ENCODE measurements around the gene SLC35G6.

Gene SLC35G6

GRCh38 chr17:7486181-7486580 is 4.9 kb downstream of the SLC35G6 start:
- Histone ChIP-seq H3K36me3 (ENCODE audit: control insufficient read depth, low read length) (peaks cover 49% of the 10 kb centered on the region), H3K27me3 (ENCODE audit: control insufficient read depth, low read length) (no peaks in the 10 kb centered on the region), H3F3A (ENCODE audit: control insufficient read depth, insufficient read depth) (peaks cover 6% of the 10 kb centered on the region; the same call in 1 of the 2 replicates), H3K4me3 (ENCODE audit: low read length) (peak overlapping the region; percentile 84), H3K27ac (ENCODE audit: low read depth, low read length) (no peak overlapping the region), H4K20me1 (ENCODE audit: control insufficient read depth, insufficient read depth, low read depth, low read length) (peaks cover 24% of the 10 kb centered on the region), H3K79me2 (ENCODE audit: control insufficient read depth, low read length) (peaks cover 66% of the 10 kb centered on the region), H3K4me2 (ENCODE audit: low read length) (peak overlapping the region; percentile 77), H3K9me2 (replicated peaks; ENCODE audit: control insufficient read depth, low read length) (no peaks in the 10 kb centered on the region), H3K4me1 (ENCODE audit: control insufficient read depth, low read length) (peaks cover 40% of the 10 kb centered on the region), H3K9me3 (ENCODE audit: control insufficient read depth, insufficient read depth, low read length) (no peaks in the 10 kb centered on the region)
- TF ChIP-seq EZH2phosphoT487 (IDR thresholded peaks at IDR 0.05; ENCODE audit: borderline replicate concordance, low read length) (no peak), CTCF (IDR thresholded peaks at IDR 0.05; ENCODE audit: low read depth, low read length, poor library complexity, severe bottlenecking) (no peak)

- H3K79me2 ChIP-seq (ENCODE audit: control insufficient read depth, low read length): peaks cover 100% of the 10 kb centered on the region
- no peaks in the 10 kb centered on the region for H3K27me3 ChIP-seq (ENCODE audit: control insufficient read depth, low read length)
- peaks cover 78% of the 10 kb centered on the region for H3K36me3 ChIP-seq (ENCODE audit: control insufficient read depth, low read length)
- no peak overlapping the region for H3K4me3 ChIP-seq (ENCODE audit: low read length)
- no peak overlapping the region for H3K27ac ChIP-seq (ENCODE audit: low read depth, low read length)
- H3K9me2 ChIP-seq (replicated peaks; ENCODE audit: control insufficient read depth, low read length): no peaks in the 10 kb centered on the region
- 0 out of 2 replicates have a peak, but pooled peaks cover 3% of the 10 kb centered on the region for H3F3A ChIP-seq (ENCODE audit: control insufficient read depth, insufficient read depth)
- H3K9me3 ChIP-seq (ENCODE audit: control insufficient read depth, insufficient read depth, low read length): no peaks in the 10 kb centered on the region
- H3K4me1 ChIP-seq (ENCODE audit: control insufficient read depth, low read length): peaks cover 29% of the 10 kb centered on the region
- TF ChIP-seq EZH2phosphoT487 (IDR thresholded peaks at IDR 0.05; ENCODE audit: borderline replicate concordance, low read length): no peak
- TF ChIP-seq CTCF (IDR thresholded peaks at IDR 0.05; ENCODE audit: low read depth, low read length, poor library complexity, severe bottlenecking): no peak
- H3K4me2 ChIP-seq (ENCODE audit: low read length): no peak overlapping the region
- H4K20me1 ChIP-seq (ENCODE audit: control insufficient read depth, insufficient read depth, low read depth, low read length): peaks cover 35% of the 10 kb centered on the region
These were observed 8.9 kb downstream of the SLC35G6 start for GRCh38 chr17:7490144-7490543.

GRCh38 chr17:7491583-7491982 is 10.3 kb downstream of the SLC35G6 start:
- TF ChIP-seq EZH2phosphoT487 (IDR thresholded peaks at IDR 0.05; ENCODE audit: borderline replicate concordance, low read length) (no peak), CTCF (IDR thresholded peaks at IDR 0.05; ENCODE audit: low read depth, low read length, poor library complexity, severe bottlenecking) (no peak)
- Histone ChIP-seq H3K9me2 (replicated peaks; ENCODE audit: control insufficient read depth, low read length) (no peaks in the 10 kb centered on the region), H3K79me2 (ENCODE audit: control insufficient read depth, low read length) (peaks cover 96% of the 10 kb centered on the region), H3F3A (ENCODE audit: control insufficient read depth, insufficient read depth) (0 out of 2 replicates have a peak, but pooled peaks cover 3% of the 10 kb centered on the region), H3K9me3 (ENCODE audit: control insufficient read depth, insufficient read depth, low read length) (no peaks in the 10 kb centered on the region), H4K20me1 (ENCODE audit: control insufficient read depth, insufficient read depth, low read depth, low read length) (peaks cover 28% of the 10 kb centered on the region), H3K27ac (ENCODE audit: low read depth, low read length) (no peak overlapping the region), H3K4me3 (ENCODE audit: low read length) (no peak overlapping the region), H3K4me2 (ENCODE audit: low read length) (no peak overlapping the region), H3K27me3 (ENCODE audit: control insufficient read depth, low read length) (no peaks in the 10 kb centered on the region), H3K36me3 (ENCODE audit: control insufficient read depth, low read length) (peaks cover 81% of the 10 kb centered on the region), H3K4me1 (ENCODE audit: control insufficient read depth, low read length) (peaks cover 19% of the 10 kb centered on the region)
